HG03066 (cell line): Measurements from ENCODE around the gene ANK3.

ENCODE experiments used
- ATAC-seq: cut with Tn5 transposase; IDR thresholded peaks from one replicate; pipeline ENCODE4 v1.9.1; 2021; ENCODE audit warnings: low read depth; ENCODE audit not compliant: unreplicated experiment

Gene ANK3

DNA sequence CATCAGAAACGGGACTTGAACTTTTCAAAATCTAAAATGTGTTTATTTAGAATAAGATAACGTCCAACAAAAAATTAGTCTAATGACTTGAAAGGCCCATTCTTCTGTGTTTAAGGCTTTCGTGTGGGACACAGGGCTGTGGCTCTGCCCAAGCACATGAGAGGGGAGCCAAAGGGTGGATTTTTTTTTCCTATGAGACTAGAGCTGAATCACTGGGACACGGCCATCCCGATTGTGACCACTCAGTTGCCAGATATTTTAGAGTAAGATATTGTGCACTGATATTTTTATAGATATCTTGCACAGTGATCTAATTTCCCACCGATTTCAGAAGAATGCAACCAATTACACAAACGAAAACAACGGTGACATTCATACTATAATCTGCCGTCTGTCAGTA, 99.9 kb downstream of the ANK3 start:
- no peak for ATAC-seq

DNA sequence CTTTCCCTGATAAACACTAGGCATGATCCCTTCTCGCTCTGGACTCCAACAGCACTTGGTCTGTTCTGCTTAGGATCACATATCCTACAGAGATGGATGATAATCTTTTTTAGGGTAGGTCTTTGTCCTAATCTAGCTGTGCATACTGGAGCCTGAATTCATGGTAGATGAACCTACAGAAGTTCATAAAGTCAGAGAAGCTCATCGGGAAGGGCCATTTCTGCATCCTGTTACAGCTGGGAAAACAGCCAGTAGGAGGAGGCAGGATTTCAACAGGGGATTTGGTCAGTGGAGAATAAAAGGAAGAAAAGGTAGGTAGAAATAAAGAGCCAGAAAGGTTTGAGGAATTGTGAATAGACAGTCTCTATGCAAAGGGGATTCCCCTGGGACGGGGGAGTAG, 101.4 kb downstream of the ANK3 start:
- no peak for ATAC-seq

DNA sequence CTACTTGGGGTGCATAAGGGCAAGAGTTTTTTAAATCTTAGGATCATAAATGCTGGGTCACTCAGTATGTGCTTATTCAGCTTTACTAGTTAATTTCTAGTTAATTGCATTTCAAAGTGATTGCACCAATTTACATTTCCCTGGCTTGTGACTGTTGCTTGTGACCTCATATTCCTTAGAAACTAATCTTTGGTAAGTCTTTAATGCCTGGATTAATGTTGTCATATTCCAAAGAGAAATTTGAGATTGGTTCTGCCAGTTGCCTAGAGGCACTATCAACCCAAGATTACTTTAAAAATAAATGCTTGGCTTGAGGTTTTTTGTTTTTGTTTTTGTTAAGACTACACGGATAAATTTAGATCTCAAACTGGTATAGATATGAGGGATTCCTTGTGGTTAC, 103.1 kb downstream of the ANK3 start:
- no peak for ATAC-seq

DNA sequence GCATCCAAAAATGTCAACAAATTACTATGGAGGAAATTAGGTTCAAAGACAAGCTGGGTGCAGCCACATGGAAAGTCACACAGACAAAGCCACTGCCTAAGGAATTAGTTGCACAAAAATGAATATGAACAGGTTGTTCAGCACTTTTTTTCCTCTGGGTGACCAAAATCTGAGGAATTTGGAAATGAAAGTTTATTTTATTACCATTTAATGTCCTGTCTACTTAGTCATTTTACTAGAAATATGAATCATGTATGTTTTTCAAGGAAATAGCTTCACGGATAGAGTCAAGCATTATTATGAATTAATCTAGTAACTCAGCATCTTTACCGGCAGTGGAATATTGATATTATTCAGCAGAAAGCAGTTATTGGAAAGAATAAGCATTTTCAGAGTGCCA, 106.3 kb downstream of the ANK3 start:
- ATAC-seq: no peak

DNA sequence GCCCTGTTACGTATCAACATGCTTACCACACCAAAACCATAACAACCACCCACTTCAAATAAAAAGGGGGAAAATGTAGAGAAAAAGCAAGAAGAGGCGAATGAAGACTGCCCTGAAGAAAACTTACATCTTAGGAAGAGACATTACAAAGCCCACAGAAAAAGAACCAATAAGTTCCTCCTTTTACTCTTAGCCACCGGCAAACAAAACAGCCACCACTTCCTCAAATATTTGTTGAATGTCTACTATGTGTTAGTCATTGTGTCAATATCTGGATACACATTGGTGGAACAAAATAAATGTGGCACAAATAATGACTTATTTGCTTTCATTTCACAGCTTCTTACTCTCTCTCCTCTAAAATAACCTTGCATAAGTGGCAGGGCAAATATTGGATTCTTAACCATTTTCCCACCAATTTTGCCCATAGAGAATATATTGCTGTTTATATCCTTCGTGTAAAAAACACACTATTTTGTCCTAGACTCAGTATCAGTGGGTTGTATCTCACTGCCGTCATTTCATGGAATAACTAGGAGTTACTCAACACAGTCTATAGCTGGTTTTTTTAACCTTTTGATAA, 106.8 kb downstream of the ANK3 start:
- no peak for ATAC-seq

DNA sequence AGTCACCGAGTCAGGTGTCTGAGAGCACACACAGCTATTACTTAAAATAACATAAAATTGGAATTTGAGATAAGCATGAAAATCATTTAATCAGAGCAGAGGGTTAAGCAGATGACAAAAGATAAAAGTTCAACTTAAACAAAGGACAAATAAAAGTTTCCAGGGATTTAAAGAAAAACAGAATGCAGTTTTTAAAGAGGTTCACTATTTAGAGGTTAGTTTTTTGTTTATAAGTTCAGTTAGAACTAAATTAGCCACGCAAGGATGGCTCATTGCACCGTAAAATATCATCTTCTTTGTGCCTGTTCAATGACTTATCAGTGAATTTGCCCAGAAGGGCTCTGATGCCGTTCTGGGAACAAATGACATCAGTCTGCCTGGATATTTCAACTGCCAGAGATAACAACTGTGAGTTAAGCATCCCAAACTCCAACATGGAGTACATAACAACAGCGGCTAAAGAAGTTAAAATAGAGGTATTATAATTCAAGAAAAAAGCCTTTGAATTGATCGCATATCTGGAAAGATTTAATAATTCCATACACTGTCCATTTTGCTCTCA, 107.8 kb downstream of the ANK3 start:
- ATAC-seq: no peak

DNA sequence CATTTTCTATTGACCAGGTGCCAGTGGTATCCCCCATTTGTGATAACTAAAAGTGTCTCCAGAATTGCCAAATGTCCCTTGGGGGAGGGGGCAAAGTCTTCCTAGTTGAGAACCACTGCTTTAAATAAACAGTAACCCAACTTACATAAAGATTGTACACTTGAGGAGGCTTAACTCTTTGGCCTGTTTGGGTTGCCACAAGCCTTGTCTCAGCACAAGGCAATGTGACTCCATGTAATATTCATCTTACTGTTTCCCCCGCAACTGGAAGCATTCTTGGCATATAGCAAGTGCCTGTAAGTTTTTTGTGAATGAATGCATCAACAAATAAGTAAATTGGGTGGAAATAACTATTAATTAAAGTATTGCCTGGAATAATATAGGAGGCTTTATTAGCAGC, 108.3 kb downstream of the ANK3 start:
- ATAC-seq: no peak

DNA sequence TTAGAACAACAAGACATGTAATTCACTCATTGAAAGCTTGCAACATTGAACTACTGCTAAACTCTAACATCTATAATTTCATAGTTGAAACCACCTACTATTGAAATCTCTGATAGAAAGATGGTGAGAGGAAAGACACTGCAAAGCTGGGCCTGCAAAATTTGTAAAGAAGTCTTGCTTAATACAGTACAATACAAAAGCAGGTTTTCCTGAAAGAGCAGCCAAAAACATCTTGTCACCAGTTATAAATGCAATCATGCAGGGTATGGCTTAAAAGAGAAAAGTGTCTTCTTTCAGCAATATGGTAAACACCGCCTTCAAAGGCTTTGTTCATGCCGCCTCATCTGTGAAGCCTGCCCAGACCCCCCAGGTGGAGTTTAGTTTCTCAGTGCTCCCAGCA, 109.2 kb downstream of the ANK3 start:
- no peak for ATAC-seq

DNA sequence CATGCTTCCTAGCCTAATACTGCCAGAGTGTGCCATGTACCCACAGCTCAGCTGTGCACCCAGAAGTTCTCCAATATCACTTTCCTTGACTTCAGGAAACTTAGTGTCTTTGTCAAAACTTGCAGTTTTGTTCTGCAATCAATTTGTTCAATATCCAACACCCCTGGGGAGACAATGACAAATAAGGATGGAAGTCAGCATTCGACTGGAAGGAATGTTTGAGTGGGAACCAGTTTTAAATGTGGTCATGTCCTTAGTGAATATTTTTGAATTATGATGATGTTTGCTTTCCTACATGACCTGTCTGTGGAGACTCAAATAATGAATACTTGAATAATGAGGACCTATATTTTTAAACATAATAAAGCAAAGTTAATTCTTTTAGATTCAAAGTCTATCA, 112.0 kb downstream of the ANK3 start:
- ATAC-seq: no peak

DNA sequence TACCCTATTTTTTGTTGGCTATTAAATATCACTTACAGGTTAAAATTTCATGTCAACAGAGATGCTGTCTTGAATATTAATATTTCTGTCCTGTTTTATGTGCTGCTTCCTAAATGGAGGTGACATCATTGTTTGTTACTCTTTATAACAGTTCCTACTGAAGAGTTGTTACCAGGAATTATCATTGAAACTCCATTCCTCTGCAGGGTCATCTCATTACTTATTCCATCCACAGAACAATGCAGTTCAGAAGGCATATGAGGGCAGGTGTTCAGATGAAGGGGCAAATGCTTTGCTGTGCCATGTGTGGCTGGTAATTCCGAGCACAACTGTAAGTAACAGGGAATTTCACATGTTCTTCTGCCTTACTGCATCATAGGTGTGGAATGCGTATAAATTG, 113.4 kb downstream of the ANK3 start:
- no peak for ATAC-seq

DNA sequence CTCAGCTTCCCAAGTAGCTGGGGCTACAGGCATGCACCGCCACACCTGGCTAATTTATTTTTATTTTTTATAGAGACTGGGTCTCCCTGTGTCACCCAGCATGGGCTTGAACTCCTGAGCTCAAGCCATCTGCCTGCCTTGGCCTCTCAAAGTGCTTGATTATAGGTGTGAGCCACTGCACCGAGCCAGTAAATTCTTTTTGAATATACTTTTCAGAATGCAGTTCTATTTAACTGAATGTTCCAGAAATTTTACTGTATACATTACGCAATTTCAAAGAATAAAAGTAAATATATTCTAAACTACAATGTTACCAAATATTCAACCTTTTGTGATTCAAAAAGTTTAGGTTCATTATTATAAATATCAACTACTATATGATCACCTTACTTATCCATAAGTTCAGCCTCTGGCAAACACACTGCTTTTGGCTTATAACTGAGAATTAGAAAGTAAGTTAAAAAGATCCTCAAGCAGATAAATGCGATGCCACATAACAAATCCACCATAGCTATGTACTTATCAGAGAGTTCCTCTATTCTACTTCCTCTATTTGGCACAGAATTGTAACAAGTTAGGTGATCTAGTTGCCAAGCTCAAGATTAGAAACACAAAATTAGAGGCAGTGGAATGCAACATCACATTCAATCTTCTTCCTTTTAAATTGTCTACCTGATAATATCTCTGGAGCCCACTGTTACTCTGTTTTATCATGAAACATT, 118.2 kb downstream of the ANK3 start:
- ATAC-seq: no peak

DNA sequence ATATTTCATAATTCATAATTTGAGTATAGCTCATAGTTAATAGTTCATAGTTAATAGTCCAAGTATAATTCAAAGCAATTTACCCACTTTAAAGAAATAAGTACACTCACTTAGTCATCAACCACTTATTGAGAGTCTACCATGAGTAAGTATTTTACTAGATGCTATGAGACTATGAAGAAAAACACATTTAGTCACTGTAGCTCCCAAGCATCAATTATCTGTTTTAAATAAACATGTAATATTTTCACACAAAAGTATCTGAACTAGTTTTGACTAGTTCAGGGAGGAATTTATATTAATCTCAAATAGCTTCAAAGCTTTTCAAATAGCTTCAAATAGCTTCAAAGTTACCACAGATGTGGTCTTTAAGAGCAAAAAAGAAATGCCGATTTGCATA, 119.2 kb downstream of the ANK3 start:
- ATAC-seq: no peak

DNA sequence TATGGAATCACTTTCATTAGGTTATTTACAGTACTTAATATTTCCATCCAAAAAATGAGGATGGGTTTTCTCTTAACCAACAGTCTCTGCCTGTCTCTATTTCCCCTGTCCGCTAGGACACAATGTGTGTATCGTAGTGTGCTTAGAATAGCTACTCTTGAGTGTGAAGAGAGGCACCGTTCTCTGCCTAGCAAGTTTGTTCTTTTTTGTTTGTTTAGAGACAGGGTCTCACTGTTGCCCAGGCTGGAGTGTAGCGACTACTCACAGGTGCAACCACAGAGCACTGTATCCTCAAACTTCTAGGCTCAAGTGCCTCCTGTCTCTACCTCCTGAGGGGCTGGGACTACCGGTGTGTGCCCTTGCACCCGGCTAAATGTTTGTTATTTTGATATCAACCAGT, 121.9 kb downstream of the ANK3 start:
- ATAC-seq: no peak

DNA sequence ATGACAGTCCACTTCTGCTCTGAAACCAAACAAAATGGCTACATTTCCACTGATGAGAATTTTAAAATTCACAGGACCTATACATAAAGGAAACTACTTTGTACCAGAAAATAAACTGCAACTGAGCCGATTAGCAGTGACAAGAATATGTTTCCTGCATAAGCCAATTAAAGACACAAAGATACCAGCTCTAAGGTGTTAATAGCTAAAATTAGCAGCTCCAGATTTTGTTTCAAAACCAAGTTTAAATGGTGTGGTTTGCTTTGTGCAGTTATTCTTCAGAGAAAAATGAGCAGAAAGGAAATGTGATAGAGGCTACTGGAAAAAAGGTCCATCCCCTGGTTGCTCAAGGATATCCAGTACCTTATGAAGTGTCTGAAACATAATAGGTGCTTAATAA, 123.2 kb downstream of the ANK3 start:
- ATAC-seq: no peak

DNA sequence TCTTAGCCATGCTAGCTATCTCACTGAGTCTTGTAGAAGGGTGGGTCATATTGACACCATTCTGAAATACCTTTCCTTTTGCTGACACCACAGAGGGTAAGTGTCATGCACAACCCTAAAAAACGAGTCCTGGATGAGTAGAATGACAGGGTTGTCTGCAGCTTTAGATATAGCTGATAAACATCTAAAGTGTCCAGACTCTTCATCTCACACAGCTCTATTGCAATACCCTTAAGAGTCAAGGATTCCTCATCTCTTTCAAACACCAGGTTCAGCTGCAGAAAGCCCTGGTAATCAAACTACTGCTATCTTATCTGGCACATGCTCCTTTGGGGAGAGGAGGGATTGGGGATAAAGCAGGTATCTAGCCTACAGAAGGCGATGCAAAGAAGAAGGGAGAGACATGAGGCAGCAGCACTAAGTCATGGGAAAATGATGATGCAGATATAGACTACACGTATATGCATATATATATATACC, 127.0 kb downstream of the ANK3 start:
- ATAC-seq: no peak

DNA sequence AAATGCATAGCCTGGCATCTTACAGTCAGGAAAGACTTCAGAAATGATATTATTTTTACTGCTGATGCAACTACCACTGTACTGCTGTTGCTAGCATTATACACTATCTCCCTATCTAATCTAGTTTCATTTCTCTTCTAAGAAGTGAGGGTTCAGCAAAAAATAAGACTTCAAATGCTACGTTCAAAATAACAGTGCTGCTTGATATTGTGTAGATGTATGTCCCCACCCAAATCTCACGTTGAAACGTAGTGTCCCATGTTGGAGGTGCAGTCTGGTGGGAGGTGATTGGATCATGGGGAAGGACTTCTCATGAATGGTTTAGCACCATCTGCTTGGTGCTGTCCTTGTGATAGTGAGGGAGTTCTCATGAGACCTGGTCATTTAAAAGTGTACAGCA, 129.4 kb downstream of the ANK3 start:
- no peak for ATAC-seq

DNA sequence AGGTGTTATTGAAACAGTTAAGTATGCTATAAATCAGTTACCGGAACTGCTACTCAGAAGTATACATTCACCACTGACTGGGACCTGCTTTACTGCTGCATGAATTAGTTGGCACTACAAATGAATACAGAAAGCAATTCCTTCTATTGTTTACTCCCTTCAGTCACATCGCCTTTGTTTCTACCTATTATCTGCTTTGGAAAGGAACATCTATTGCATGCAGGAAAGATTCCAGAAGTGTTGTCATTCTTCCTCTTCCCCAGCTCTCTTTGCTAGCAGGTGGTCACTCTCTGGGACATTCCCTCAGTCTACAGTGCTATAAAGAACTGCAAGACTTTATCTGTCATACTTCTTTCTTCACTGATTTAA, 131.3 kb downstream of the ANK3 start:
- no peak for ATAC-seq

DNA sequence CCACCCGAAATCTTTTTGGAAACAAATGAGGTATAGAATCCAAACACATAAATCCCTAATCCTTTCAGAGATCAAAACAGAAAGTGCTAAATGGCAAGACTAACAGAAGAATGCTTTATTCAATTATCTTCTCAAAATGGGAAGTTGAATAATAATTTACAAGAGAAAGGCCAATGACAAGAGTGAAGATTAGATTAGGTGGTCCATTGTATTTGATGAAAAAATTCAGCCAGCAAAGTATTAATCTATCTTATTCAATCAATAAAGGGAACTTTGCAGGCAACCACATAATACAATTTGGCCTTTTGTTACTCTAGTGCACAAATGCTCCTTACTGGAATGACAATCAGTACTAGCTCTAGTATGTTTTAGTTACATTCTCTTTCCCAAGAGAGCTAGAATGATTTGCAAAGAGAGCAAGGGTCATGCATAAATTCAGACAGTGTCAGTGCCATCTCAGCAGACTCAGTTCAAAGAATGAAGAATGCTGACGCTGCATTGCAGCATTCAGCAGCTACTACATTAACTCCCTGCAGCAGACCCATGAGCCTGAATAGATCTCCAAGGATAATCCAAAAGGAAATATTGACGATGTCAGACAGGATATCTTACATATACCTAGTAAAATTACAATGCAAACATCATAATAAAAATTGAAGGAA, 131.8 kb downstream of the ANK3 start:
- no peak for ATAC-seq

DNA sequence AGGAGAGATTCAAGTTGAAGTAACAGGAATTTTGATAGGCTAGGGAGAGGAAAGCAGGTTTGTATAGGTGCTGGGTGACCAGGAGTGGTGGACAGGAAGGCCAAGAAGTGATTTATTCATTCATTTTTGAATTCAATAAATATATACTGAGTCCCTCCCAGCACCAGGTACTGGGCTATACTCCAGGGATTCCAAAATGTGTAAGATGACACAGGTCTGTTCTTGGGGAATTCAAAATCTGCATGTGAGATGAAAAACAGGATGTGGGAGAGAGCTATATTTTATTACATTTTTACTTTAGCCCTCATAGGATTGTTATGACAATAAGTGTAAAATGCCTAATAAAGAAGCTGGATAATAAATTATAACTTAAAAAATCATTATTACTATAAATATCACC, 134.9 kb downstream of the ANK3 start:
- no peak for ATAC-seq

DNA sequence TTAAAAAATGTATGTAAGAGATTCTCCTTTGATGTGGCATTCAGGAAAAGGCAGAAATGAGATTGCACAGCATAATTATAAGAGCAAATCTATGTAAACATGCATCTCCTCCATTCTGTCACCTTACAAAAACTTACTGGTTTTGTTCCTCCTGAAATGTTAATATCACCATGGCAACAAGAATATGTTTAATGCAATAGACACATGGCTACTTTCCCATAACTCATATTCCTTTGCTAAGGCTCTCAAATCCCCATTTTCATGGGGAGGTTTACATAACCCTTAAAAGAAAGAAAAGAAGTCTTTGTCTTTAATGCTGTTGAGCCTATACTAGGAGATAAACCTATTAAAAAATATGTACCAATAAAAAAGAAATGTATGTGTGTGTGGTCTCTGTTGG, 136.2 kb downstream of the ANK3 start:
- no peak for ATAC-seq

DNA sequence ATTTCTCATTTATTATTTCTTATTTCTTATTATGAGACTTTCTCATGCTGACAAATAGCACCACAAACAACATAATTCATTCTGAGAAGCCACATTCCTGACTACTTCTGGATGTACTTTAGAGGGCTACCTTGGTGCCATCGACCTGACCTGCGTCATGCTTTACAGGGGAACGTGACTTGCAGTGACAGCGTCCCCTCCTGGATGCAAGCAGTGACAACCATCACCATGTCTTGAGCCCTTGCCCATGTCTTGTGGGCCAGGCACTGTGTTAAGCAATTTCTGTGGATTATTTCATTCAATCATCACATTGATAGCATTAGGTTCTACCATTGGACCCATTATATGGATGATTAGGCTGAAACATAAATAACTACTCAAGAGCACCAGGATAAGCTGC, 137.0 kb downstream of the ANK3 start:
- ATAC-seq: no peak

DNA sequence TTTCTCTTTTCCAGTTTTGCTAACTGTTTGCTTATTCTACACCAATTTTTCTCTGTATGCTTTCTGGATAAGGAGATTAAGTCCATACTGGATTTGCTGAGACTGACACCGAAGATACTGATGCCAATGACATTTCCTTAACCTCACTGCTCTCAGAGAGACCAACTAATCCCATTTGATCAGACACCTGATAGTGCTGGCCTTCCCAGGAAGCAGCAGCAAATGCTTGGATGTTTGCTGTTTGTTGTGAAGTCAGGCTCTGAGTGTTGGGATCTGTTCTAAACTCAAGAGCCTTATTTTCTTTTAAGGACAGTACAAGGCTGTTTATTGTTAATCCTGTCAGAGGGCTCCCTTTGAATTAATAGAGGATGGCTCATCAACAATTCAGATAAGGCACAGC, 143.3 kb downstream of the ANK3 start:
- ATAC-seq: no peak
